ENCODE measurements around the gene TLE2. TPM values are rescaled to one million over a fixed set of nuclear protein-coding genes. Genes with fewer than 3 reads are reported as not detected.
"Not testable (repeated sequence)": the region's sequence is repeated elsewhere in the genome, so short reads cannot be mapped to it uniquely, and the experiment has no call there.

TLE2 gene
- total and polyA plus RNA-seq, 2 donors from 2014 or later, result 28.2 to 76.6 TPM

DNA sequence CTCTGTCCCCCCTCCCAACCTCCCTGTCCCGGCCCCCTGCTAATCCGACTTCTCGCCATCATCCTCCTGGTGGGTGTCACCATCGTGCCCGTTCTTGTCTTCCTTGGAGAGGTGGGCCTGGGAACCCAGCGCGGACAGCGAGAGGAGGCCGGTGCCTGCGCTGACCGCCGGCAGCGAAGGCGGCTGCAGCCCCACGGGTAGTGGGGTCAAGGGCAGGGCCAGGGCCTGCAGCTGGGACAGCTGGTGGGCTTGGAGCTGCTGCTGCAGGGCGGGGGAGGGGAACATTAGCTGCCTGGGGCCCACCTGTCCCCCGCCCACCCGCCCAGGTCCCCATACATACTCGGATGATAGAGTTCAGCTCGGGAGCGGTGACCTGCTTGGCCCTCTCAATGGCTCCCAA, 24.7 kb upstream of the TLE2 start:
- Histone ChIP-seq H3K36me3 (ENCODE audit: control insufficient read depth in 2 of 3, insufficient read depth in 3 of 3, low read length in 3 of 3) (peaks cover 2 to 26% (median 16%) of the 10 kb centered on the region in 3 donors), H3K4me1 (ENCODE audit: control insufficient read depth in 2 of 3, insufficient read depth in 2 of 3, low read depth in 1 of 3, low read length in 3 of 3) (peaks cover 0 to 31% (median 21%) of the 10 kb centered on the region in 3 donors), H3K4me3 (ENCODE audit: low read length in 3 of 3) (no peak overlapping the region), H3K27me3 (ENCODE audit: control insufficient read depth, insufficient read depth, low read length) (no peaks in the 10 kb centered on the region), H3K9me3 (ENCODE audit: control insufficient read depth in 2 of 3, insufficient read depth in 1 of 3, low read length in 3 of 3) (no peaks in the 10 kb centered on the region), H3K9ac (ENCODE audit: low read length in 3 of 3) (no peak overlapping the region), H3K27ac (ENCODE audit: low read depth in 2 of 2, low read length in 2 of 2) (no peak overlapping the region)
- DNase-seq, result peak in 1 of 5 donors; percentile 50
- no peak for FAIRE-seq
- TF ChIP-seq, protein P1, sequence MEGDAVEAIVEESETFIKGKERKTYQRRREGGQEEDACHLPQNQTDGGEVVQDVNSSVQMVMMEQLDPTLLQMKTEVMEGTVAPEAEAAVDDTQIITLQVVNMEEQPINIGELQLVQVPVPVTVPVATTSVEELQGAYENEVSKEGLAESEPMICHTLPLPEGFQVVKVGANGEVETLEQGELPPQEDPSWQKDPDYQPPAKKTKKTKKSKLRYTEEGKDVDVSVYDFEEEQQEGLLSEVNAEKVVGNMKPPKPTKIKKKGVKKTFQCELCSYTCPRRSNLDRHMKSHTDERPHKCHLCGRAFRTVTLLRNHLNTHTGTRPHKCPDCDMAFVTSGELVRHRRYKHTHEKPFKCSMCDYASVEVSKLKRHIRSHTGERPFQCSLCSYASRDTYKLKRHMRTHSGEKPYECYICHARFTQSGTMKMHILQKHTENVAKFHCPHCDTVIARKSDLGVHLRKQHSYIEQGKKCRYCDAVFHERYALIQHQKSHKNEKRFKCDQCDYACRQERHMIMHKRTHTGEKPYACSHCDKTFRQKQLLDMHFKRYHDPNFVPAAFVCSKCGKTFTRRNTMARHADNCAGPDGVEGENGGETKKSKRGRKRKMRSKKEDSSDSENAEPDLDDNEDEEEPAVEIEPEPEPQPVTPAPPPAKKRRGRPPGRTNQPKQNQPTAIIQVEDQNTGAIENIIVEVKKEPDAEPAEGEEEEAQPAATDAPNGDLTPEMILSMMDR (IDR thresholded peaks at IDR 0.05; ENCODE audit: borderline replicate concordance, extremely low read depth, insufficient read depth), result no peak
- intact Hi-C loops (cut with DNase I), result no loop called here

DNA sequence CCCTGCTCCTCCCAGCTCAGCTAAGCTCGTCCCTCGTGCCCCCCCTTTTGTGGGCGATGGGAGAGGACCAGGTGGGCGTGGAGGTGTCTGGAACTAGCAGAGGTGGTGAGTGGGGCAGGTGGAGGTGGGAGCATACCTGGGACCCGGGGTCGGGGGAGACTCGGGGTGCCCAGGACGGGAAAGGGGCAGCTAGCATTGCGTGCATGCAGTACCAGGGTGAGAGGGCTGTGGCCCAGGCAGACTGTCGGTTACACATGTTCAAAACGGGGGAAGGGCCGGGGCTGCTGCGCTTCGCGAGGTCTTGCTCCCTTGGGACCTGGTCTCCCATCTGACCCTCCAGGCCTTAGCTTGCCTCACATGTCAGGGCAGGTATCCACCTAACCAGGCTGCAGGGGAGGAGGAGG, 24.1 kb upstream of the TLE2 start:
- peak in 1 of 5 donors; percentile 53 for DNase-seq
- H3K9me3 ChIP-seq (ENCODE audit: control insufficient read depth in 2 of 3, insufficient read depth in 1 of 3, low read length in 3 of 3), result no peaks in the 10 kb centered on the region
- no peak overlapping the region for H3K27ac ChIP-seq (ENCODE audit: low read depth in 2 of 2, low read length in 2 of 2)
- FAIRE-seq, result no peak
- peaks cover 0 to 25% (median 15%) of the 10 kb centered on the region in 3 donors for H3K4me1 ChIP-seq (ENCODE audit: control insufficient read depth in 2 of 3, insufficient read depth in 2 of 3, low read depth in 1 of 3, low read length in 3 of 3)
- no peaks in the 10 kb centered on the region for H3K27me3 ChIP-seq (ENCODE audit: control insufficient read depth, insufficient read depth, low read length)
- intact Hi-C loops (cut with DNase I), result no loop called here
- no peak overlapping the region for H3K4me3 ChIP-seq (ENCODE audit: low read length in 3 of 3)
- TF ChIP-seq, protein P1 (IDR thresholded peaks at IDR 0.05; ENCODE audit: borderline replicate concordance, extremely low read depth, insufficient read depth), result no peak
- H3K36me3 ChIP-seq (ENCODE audit: control insufficient read depth in 2 of 3, insufficient read depth in 3 of 3, low read length in 3 of 3), result peaks cover 2 to 20% (median 12%) of the 10 kb centered on the region in 3 donors
- H3K9ac ChIP-seq (ENCODE audit: low read length in 3 of 3), result no peak overlapping the region

DNA sequence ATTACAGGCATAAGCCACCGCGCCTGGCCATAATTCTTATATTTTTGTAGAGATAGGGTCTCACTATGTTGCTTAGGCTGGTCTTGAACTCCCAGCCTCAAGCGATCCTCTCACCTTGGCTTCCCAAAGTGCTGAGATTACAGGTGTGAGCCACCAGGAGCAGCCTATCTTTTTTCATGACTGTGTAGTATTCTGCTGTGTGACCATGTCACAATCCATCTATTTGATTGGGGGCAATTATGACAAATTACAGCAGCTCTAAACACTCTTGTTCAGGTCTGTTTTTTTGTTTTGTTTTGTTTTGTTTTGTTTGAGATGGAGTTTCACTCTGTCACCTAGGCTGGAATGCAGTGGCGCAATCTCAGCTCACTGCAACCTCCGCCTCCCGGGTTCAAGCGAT, 20.9 kb upstream of the TLE2 start:
- intact Hi-C loops (cut with DNase I); H3K9me3 ChIP-seq (ENCODE audit: control insufficient read depth in 2 of 3, insufficient read depth in 1 of 3, low read length in 3 of 3); H3K4me1 ChIP-seq (ENCODE audit: control insufficient read depth in 2 of 3, insufficient read depth in 2 of 3, low read depth in 1 of 3, low read length in 3 of 3); H3K4me3 ChIP-seq (ENCODE audit: low read length in 3 of 3); H3K27ac ChIP-seq (ENCODE audit: low read depth in 2 of 2, low read length in 2 of 2); FAIRE-seq; H3K27me3 ChIP-seq (ENCODE audit: control insufficient read depth, insufficient read depth, low read length); DNase-seq; H3K9ac ChIP-seq (ENCODE audit: low read length in 3 of 3): not testable (repeated sequence)
- peaks cover 0 to 13% (median 6%) of the 10 kb centered on the region in 3 donors for H3K36me3 ChIP-seq (ENCODE audit: control insufficient read depth in 2 of 3, insufficient read depth in 3 of 3, low read length in 3 of 3)

DNA sequence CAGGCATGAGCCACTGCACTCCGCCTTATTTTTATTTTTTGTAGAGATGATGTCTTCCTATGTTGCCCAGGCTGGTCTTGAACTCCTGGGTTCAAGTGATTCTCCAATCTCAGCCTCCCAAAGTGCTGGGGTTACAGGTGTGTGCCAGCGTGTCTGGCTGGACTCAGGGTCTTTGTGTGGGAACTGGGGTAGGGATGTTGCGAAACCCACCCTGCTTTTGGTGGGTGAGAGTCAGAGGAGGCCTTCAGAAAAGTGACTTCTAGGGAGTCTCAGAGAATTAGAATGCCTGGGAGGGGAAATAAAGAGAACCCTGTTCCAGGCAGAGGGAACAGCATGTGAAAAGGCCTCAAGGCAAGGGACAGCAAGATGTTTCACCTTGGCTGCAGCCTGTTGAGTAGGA, 20.0 kb upstream of the TLE2 start:
- intact Hi-C loops (cut with DNase I), result no loop called here
- no peaks in the 10 kb centered on the region for H3K9me3 ChIP-seq (ENCODE audit: control insufficient read depth in 2 of 3, insufficient read depth in 1 of 3, low read length in 3 of 3)
- FAIRE-seq (no peak), DNase-seq (no peak)
- H3K9ac ChIP-seq (ENCODE audit: low read length in 3 of 3), result no peak overlapping the region
- H3K27ac ChIP-seq (ENCODE audit: low read depth in 2 of 2, low read length in 2 of 2), result no peak overlapping the region
- H3K4me3 ChIP-seq (ENCODE audit: low read length in 3 of 3), result no peak overlapping the region
- H3K27me3 ChIP-seq (ENCODE audit: control insufficient read depth, insufficient read depth, low read length), result no peaks in the 10 kb centered on the region
- peaks cover 0 to 5% (median 0%) of the 10 kb centered on the region in 3 donors for H3K36me3 ChIP-seq (ENCODE audit: control insufficient read depth in 2 of 3, insufficient read depth in 3 of 3, low read length in 3 of 3)
- TF ChIP-seq, protein P1 (IDR thresholded peaks at IDR 0.05; ENCODE audit: borderline replicate concordance, extremely low read depth, insufficient read depth), result no peak
- no peaks in the 10 kb centered on the region for H3K4me1 ChIP-seq (ENCODE audit: control insufficient read depth in 2 of 3, insufficient read depth in 2 of 3, low read depth in 1 of 3, low read length in 3 of 3)
